Lung (tissue), 12 donors: ENCODE results near the gene KCND1. TPM values are rescaled to one million over a fixed set of nuclear protein-coding genes. Genes with fewer than 3 reads are reported as not detected.

Source experiments
- ATAC-seq: fragments of 200-7000 bp; cut with Tn5 transposase; one replicate; pipeline ENCODE4 v1.9.1; 2020; ENCODE audit warnings: moderate number of reproducible peaks; ENCODE audit not compliant: insufficient read depth, low FRiP score
- DNase-seq, 3 donors: peaks; one replicate each; pipeline ENCODE4 v3.0.0-alpha.2; 2013 to 2017
- H3K27ac ChIP-seq, 2 donors: one replicate each; pipeline ENCODE4 v1.5.1; 2013; ENCODE audit warnings: mild to moderate bottlenecking in 2 of 2, moderate library complexity in 2 of 2, control low read depth in 1 of 2, inconsistent platforms in 1 of 2, low read depth in 1 of 2, low read length in 1 of 2
- H3K27me3 ChIP-seq, 3 donors: one replicate each; pipeline ENCODE4 v1.5.1; 2013; ENCODE audit warnings: low read length in 2 of 3; ENCODE audit not compliant: control insufficient read depth in 3 of 3, insufficient read depth in 3 of 3
- H3K36me3 ChIP-seq, 4 donors: one replicate each; pipeline ENCODE4 v1.5.1; 2013; ENCODE audit warnings: low read length in 4 of 4, mild to moderate bottlenecking in 1 of 4, moderate library complexity in 1 of 4; ENCODE audit not compliant: control insufficient read depth in 4 of 4, insufficient read depth in 4 of 4
- H3K4me1 ChIP-seq, 5 donors: one replicate each; pipeline ENCODE4 v1.5.1; 2013; ENCODE audit warnings: low read length in 5 of 5, mild to moderate bottlenecking in 2 of 5, moderate library complexity in 1 of 5; ENCODE audit not compliant: control insufficient read depth in 5 of 5, insufficient read depth in 5 of 5
- H3K4me3 ChIP-seq: one replicate; pipeline ENCODE4 v1.5.1; 2013; ENCODE audit warnings: mild to moderate bottlenecking, control low read depth, moderate library complexity
- H3K9ac ChIP-seq, 2 donors: one replicate each; pipeline ENCODE4 v1.5.1; 2013; ENCODE audit warnings: low read length in 2 of 2, control low read depth in 1 of 2; ENCODE audit not compliant: insufficient read depth in 1 of 2
- H3K9me3 ChIP-seq, 4 donors: one replicate each; pipeline ENCODE4 v1.5.1; 2013; ENCODE audit warnings: low read length in 3 of 4, mild to moderate bottlenecking in 1 of 4, moderate library complexity in 1 of 4; ENCODE audit not compliant: control insufficient read depth in 4 of 4, insufficient read depth in 3 of 4
- WGBS, 2 donors: extraction: QIAGEN DNeasy Blood & Tissue Kit; methylation state at CpG; one replicate each; pipeline ENCODE4 v1.1.7; 2013; 5-methylcytosine and 5-hydroxymethylcytosine counted together
- polyA plus RNA-seq, 2 donors: library from polyadenylated mRNA; stranded (reverse); fragments of 200-250 nt; gene quantifications; one replicate each; pipeline ENCODE4 v1.2.1, GENCODE V29; 2013
- total RNA-seq, 2 donors: library from RNA; depleted of rRNA in 1 of 2; stranded (reverse); fragments of >200 nt in 1 of 2; gene quantifications; one replicate each; pipeline ENCODE4 v1.2.1, GENCODE V29; 2014 to 2021
- TF ChIP-seq, protein P1 (sequence below): IDR thresholded peaks from 2 replicates; pipeline ENCODE4 v1.5.1; 2012; ENCODE audit warnings: mild to moderate bottlenecking; ENCODE audit errors: control extremely low read depth, extremely low read depth
- donor health status: control.
- donor health status: control.
- donor health status: Bipolar disorder and iron deficiency.
- donor health status: healthy.
- donor health status: DM: yes; HTN: yes; CAD: no.

The KCND1 gene
- total and polyA plus RNA-seq, 4 donors, result 0.65 to 1.7 (median 1.3) TPM

DNA sequence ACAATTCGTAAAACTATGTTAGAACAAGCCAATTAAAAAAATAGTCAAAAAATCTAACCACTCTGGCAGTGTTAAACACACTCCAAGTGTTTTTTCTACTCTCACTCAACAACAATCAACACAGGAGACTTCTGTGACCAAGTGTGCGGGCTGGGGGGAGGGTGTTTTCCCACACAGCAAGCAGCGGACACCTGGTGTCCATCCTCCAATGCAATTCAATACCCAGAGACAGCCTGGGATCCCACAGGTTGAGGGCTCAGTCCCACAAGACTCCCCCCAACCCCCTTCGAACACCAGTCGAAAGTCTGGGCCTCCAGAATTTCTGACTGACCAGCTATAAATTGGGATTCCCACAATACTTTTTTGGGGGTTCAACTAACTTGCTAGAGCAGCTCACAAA, 44.5 kb downstream of the KCND1 start:
- H3K27me3 ChIP-seq, result no peaks in the 10 kb centered on the region
- H3K4me3 ChIP-seq, result no peak overlapping the region
- H3K36me3 ChIP-seq, result peaks cover 0 to 16% (median 12%) of the 10 kb centered on the region in 4 donors
- H3K9ac ChIP-seq, result no peak overlapping the region
- no peak for ATAC-seq
- TF ChIP-seq, protein P1, sequence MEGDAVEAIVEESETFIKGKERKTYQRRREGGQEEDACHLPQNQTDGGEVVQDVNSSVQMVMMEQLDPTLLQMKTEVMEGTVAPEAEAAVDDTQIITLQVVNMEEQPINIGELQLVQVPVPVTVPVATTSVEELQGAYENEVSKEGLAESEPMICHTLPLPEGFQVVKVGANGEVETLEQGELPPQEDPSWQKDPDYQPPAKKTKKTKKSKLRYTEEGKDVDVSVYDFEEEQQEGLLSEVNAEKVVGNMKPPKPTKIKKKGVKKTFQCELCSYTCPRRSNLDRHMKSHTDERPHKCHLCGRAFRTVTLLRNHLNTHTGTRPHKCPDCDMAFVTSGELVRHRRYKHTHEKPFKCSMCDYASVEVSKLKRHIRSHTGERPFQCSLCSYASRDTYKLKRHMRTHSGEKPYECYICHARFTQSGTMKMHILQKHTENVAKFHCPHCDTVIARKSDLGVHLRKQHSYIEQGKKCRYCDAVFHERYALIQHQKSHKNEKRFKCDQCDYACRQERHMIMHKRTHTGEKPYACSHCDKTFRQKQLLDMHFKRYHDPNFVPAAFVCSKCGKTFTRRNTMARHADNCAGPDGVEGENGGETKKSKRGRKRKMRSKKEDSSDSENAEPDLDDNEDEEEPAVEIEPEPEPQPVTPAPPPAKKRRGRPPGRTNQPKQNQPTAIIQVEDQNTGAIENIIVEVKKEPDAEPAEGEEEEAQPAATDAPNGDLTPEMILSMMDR, result no peak
- H3K4me1 ChIP-seq, result no peaks in the 10 kb centered on the region
- H3K27ac ChIP-seq, result no peak overlapping the region
- DNase-seq, result no peak
- WGBS, 2 donors, result 54 to 93% methylated on average over 5 of the region's 5 CpGs
- peaks cover 0 to 3% (median 0%) of the 10 kb centered on the region in 4 donors for H3K9me3 ChIP-seq

DNA sequence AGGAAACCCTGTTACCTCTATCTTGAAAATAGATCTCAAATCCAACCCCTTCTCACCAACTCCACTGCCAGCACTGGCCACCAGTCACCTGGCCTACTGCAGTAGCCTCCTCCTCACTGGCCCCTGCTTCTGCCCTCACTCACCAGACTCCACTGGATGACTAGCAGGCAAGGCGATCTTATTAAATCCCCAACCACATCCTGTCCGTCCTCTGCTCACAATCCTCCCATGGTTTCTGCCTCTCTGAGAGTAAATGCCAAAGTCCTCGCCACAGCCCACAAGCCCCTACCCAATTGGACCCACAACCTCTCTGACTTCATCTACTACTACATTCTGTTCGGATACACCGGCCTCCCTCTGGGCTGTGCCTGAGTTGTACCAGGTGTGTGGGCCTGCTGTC, 47.4 kb downstream of the KCND1 start:
- Histone ChIP-seq H3K36me3 (peaks cover 0 to 11% (median 10%) of the 10 kb centered on the region in 4 donors), H3K27me3 (no peaks in the 10 kb centered on the region), H3K9ac (no peak overlapping the region), H3K27ac (no peak overlapping the region), H3K4me1 (peaks cover 0 to 3% (median 1%) of the 10 kb centered on the region in 5 donors), H3K9me3 (peaks cover 0 to 3% (median 0%) of the 10 kb centered on the region in 4 donors), H3K4me3 (no peak overlapping the region)
- DNase-seq (no peak), ATAC-seq (no peak)
- 87 to 90% methylated on average over 5 of the region's 5 CpGs for WGBS, 2 donors
- TF ChIP-seq, protein P1, result no peak

DNA sequence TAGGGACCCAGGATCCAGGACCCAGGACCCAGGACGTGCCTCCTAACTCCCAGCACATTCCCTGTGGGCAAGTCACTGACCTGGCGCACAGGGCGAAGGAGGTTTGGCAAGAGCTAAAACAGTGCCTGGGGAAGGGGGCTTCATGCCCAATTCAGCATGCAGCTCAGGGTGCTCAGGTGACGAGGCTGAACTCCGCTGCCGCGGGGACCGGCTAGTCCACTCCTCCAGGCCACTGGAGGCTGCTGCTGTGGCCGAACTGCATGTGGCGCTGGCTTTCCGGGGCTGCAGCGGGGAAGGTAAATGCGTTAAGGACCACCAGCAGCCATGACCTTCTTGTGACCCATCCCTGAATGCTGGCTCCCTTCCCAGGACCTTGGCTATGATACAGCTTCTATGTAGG, 47.9 kb downstream of the KCND1 start:
- peaks cover 0 to 3% (median 0%) of the 10 kb centered on the region in 4 donors for H3K9me3 ChIP-seq
- peaks cover 0 to 11% (median 10%) of the 10 kb centered on the region in 4 donors for H3K36me3 ChIP-seq
- ATAC-seq, result no peak
- no peak overlapping the region for H3K9ac ChIP-seq
- no peak overlapping the region for H3K4me3 ChIP-seq
- peaks cover 0 to 3% (median 1%) of the 10 kb centered on the region in 5 donors for H3K4me1 ChIP-seq
- H3K27ac ChIP-seq, result no peak overlapping the region
- no peak for DNase-seq
- H3K27me3 ChIP-seq, result no peaks in the 10 kb centered on the region
- TF ChIP-seq, protein P1, result no peak
- 91 to 96% methylated on average over 11 to 13 of the region's 13 CpGs for WGBS, 2 donors

DNA sequence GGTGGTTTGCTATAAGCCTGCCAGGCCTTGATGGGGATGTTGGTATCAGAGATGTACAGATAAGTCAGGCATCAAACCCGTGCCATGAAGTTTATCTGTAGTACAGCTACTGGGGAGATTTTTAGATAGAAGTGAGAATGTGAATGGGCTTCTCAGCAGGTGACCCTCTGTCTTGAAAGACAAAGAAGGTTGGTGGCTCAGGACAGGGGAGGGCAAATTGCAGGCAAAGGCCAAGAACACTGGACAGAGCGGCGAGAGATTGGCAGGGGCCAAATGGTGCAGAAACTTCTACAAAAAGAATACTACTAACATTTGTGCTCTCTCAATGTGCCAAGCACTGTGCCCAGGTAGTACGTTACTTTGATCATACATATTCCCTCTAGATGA, 50.9 kb downstream of the KCND1 start:
- Histone ChIP-seq H3K9me3 (peaks cover 0 to 5% (median 0%) of the 10 kb centered on the region in 4 donors), H3K4me1 (peaks cover 0 to 3% (median 2%) of the 10 kb centered on the region in 5 donors), H3K9ac (no peak overlapping the region), H3K4me3 (no peak overlapping the region), H3K27ac (peak overlapping the region in 1 of 2 donors; percentile 50), H3K27me3 (no peaks in the 10 kb centered on the region), H3K36me3 (peaks cover 0 to 11% (median 8%) of the 10 kb centered on the region in 4 donors)
- TF ChIP-seq, protein P1, result no peak
- WGBS, 2 donors, result 68 to 71% methylated on average over 2 to 4 of the region's 4 CpGs
- ATAC-seq (no peak), DNase-seq (no peak)
